ENCODE data around the gene TAC4.

GRCh38 chr17:49858796-49859195 lies 10.9 kb upstream of the TAC4 start:
- TF ChIP-seq CTCF (IDR thresholded peaks at IDR 0.05) (no peak), EZH2 (IDR thresholded peaks at IDR 0.05; ENCODE audit: borderline replicate concordance, insufficient read depth, low read depth, low read length, poor library complexity, severe bottlenecking) (no peak)

Measured in B cell (primary cell).